MM.1S (cell line): Measurements from ENCODE around the gene RNF34.

Experiments
- DNase-seq: peaks from one replicate; pipeline ENCODE4 v3.0.0-alpha.2; 2015
- H2AFZ ChIP-seq: fragments of 300-600 bp; sonication (generic); 2 replicates; pipeline ENCODE4 v1.6.0; 2016; ENCODE audit warnings: antibody characterized with exemption, low read length
- H3F3A ChIP-seq: fragments of 300-600 bp; sonication (generic); 2 replicates; pipeline ENCODE4 v1.6.1; 2016; ENCODE audit warnings: mild to moderate bottlenecking, antibody characterized with exemption, low read length, moderate library complexity, mixed read lengths; ENCODE audit not compliant: insufficient read depth
- H3K27ac ChIP-seq: fragments of 300-600 bp; sonication (generic); 2 replicates; pipeline ENCODE4 v1.5.1; 2016; ENCODE audit warnings: mild to moderate bottlenecking, low read length
- H3K27me3 ChIP-seq: fragments of 300-600 bp; sonication (generic); replicated peaks from 2 replicates; pipeline ENCODE4 v1.6.0; 2016; ENCODE audit warnings: low read length; ENCODE audit not compliant: insufficient read depth
- H3K36me3 ChIP-seq: fragments of 300-600 bp; sonication (generic); replicated peaks from 2 replicates; pipeline ENCODE4 v1.6.1; 2016; ENCODE audit warnings: mild to moderate bottlenecking, low read length, mixed read lengths; ENCODE audit not compliant: insufficient read depth
- H3K4me1 ChIP-seq: fragments of 300-600 bp; sonication (generic); 2 replicates; pipeline ENCODE4 v1.6.1; 2016; ENCODE audit warnings: low read length, mixed read lengths
- H3K4me2 ChIP-seq: fragments of 300-600 bp; sonication (generic); 2 replicates; pipeline ENCODE4 v1.6.0; 2016; ENCODE audit warnings: low read depth, low read length
- H3K4me3 ChIP-seq: fragments of 300-600 bp; sonication (generic); 2 replicates; pipeline ENCODE4 v1.5.1; 2016; ENCODE audit warnings: low read length, mixed read lengths
- H3K79me2 ChIP-seq: fragments of 300-600 bp; sonication (generic); 2 replicates; pipeline ENCODE4 v1.6.1; 2016; ENCODE audit warnings: mixed run types, low read length, mixed read lengths
- H3K9ac ChIP-seq: fragments of 300-600 bp; sonication (generic); 2 replicates; pipeline ENCODE4 v1.6.1; 2016; ENCODE audit warnings: low read length, mixed read lengths
- H3K9me2 ChIP-seq: fragments of 300-600 bp; sonication (generic); replicated peaks from 2 replicates; pipeline ENCODE4 v1.6.1; 2016; ENCODE audit warnings: mild to moderate bottlenecking, low read length, mixed read lengths; ENCODE audit not compliant: insufficient read depth
- H3K9me3 ChIP-seq: fragments of 300-600 bp; sonication (generic); replicated peaks from 2 replicates; pipeline ENCODE4 v1.6.1; 2016; ENCODE audit warnings: mild to moderate bottlenecking, low read length, mixed read lengths; ENCODE audit not compliant: insufficient read depth
- H4K20me1 ChIP-seq: fragments of 300-600 bp; sonication (generic); 2 replicates; pipeline ENCODE4 v1.6.1; 2016; ENCODE audit warnings: mild to moderate bottlenecking, low read length, moderate library complexity, mixed read lengths; ENCODE audit not compliant: insufficient read depth
- CTCF ChIP-seq: fragments of 300-600 bp; sonication (generic); IDR thresholded peaks from 2 replicates; pipeline ENCODE4 v1.5.1; 2016; ENCODE audit warnings: antibody characterized with exemption, low read length, mixed read lengths
- EZH2 ChIP-seq: fragments of 300-600 bp; sonication (generic); optimal IDR thresholded peaks from 2 replicates; pipeline ENCODE3; 2017; ENCODE audit warnings: low read depth, mild to moderate bottlenecking, antibody characterized with exemption, low read length, mixed read lengths
- EZH2phosphoT487 ChIP-seq: fragments of 300-600 bp; sonication (generic); IDR thresholded peaks from 2 replicates; pipeline ENCODE4 v1.6.1; 2018; ENCODE audit warnings: antibody characterized with exemption, low read length

RNF34 gene

DNA sequence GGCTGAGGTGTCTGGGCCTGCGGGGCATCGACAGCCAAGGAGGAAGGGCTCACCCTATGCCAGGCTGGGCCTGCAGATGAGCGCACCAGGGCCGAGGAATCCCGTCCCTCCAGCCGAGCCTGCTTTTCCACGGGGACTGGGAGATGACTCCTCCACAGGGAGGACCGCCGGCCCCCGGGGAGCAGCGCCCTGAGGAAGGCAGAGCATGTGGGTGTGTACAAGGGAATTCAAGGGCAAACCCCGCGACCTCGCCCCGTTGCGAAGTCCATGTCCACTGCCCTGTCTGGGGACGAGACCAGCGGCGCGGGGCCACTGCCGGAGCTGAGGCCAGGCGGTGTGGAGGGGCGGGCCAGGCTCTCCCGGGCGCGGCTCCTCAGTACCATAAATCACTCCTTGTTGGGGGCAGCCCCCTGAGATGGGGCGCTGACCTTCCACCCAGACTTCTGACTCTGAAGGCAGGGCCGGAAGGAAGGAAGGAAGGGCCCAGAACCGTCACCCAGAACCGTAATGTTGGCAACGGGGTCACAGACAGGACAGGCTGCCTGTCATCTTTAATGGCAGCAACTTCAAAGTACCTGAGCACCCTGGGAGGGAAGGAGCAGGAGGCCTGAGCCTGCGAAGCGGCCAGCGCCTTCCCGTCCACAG, 52.5 kb downstream of the RNF34 start:
- H4K20me1 ChIP-seq = no peaks in the 10 kb centered on the region
- peaks cover 5% of the 10 kb centered on the region; the same call in 1 of the 2 replicates for H3K4me1 ChIP-seq
- H2AFZ ChIP-seq = no peak overlapping the region
- no peak overlapping the region for H3K4me3 ChIP-seq
- H3K79me2 ChIP-seq = peaks cover 30% of the 10 kb centered on the region
- no peak for DNase-seq
- no peaks in the 10 kb centered on the region for H3F3A ChIP-seq
- H3K9ac ChIP-seq = no peak overlapping the region
- no peak for TF ChIP-seq CTCF
- no peak for TF ChIP-seq EZH2phosphoT487
- no peak for TF ChIP-seq EZH2
- H3K9me2 ChIP-seq = no peaks in the 10 kb centered on the region
- H3K4me2 ChIP-seq = peak overlapping the region; percentile 18; the same call in 1 of the 2 replicates
- H3K36me3 ChIP-seq = no peaks in the 10 kb centered on the region
- no peaks in the 10 kb centered on the region for H3K9me3 ChIP-seq
- no peaks in the 10 kb centered on the region for H3K27me3 ChIP-seq
- no peak overlapping the region for H3K27ac ChIP-seq

DNA sequence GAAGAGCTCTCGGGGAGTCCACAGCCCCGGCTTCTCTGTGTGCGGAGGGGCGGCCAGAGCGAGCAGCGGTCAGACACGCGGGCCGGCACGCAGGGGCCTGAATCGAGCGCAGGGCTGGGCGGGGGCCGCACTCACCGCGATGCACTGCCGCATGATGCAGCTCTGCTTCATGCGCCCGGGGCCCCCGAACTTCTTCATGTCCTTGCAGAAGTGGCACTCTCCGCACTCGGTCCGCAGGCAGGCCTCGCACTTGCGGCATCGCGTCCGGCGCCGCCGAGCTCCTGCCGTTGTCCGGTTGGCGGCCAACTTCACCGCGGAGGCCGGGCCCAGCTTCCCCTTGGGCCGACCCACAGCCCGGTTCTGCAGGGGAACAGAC, 53.1 kb downstream of the RNF34 start:
- Histone ChIP-seq H3F3A (no peaks in the 10 kb centered on the region), H3K4me2 (no peak overlapping the region), H4K20me1 (no peaks in the 10 kb centered on the region), H3K4me1 (peaks cover 5% of the 10 kb centered on the region; the same call in 1 of the 2 replicates), H3K9me2 (no peaks in the 10 kb centered on the region), H3K9ac (no peak overlapping the region), H3K27ac (no peak overlapping the region), H3K27me3 (no peaks in the 10 kb centered on the region), H3K36me3 (no peaks in the 10 kb centered on the region), H3K9me3 (no peaks in the 10 kb centered on the region), H2AFZ (no peak overlapping the region), H3K79me2 (peaks cover 35% of the 10 kb centered on the region), H3K4me3 (no peak overlapping the region)
- DNase-seq = no peak
- TF ChIP-seq EZH2 (no peak), CTCF (no peak), EZH2phosphoT487 (no peak)

- no peaks in the 10 kb centered on the region for H3F3A ChIP-seq
- no peak overlapping the region for H3K9ac ChIP-seq
- H2AFZ ChIP-seq = no peak overlapping the region
- DNase-seq = no peak
- peaks cover 35% of the 10 kb centered on the region for H3K79me2 ChIP-seq
- no peaks in the 10 kb centered on the region for H3K9me2 ChIP-seq
- no peaks in the 10 kb centered on the region for H3K36me3 ChIP-seq
- H3K4me3 ChIP-seq = no peak overlapping the region
- no peaks in the 10 kb centered on the region for H3K9me3 ChIP-seq
- peaks cover 5% of the 10 kb centered on the region; the same call in 1 of the 2 replicates for H3K4me1 ChIP-seq
- no peak for TF ChIP-seq EZH2phosphoT487
- TF ChIP-seq CTCF = no peak
- no peak for TF ChIP-seq EZH2
- H3K27ac ChIP-seq = no peak overlapping the region
- H3K4me2 ChIP-seq = no peak overlapping the region
- no peaks in the 10 kb centered on the region for H3K27me3 ChIP-seq
- no peaks in the 10 kb centered on the region for H4K20me1 ChIP-seq
These were observed 53.7 kb downstream of the RNF34 start for GRCh38 chr12:121453629-121454028.
